ENCODE results near the gene TMEM151B. TPM values are rescaled to one million over a fixed set of nuclear protein-coding genes. Genes with fewer than 3 reads are reported as not detected.

The TMEM151B gene
- total and polyA plus RNA-seq, 11 donors = 0.21 to 5.3 (median 0.45) TPM; not detected in 4

- intact Hi-C loops (cut with DNase I) = no loop called here
- WGBS, 4 donors = 76 to 92% (median 80%) methylated on average over 4 of the region's 4 CpGs
- Histone ChIP-seq H3K4me1 (peaks cover 0 to 15% (median 10%) of the 10 kb centered on the region in 12 donors), H3K9me3 (no peaks in the 10 kb centered on the region), H3K27me3 (peaks cover 29 to 94% (median 70%) of the 10 kb centered on the region in 9 donors), H3K4me3 (no peak overlapping the region), H3K27ac (no peak overlapping the region), H3K36me3 (no peaks in the 10 kb centered on the region)
- DNase-seq = no peak
- TF ChIP-seq, protein P1, sequence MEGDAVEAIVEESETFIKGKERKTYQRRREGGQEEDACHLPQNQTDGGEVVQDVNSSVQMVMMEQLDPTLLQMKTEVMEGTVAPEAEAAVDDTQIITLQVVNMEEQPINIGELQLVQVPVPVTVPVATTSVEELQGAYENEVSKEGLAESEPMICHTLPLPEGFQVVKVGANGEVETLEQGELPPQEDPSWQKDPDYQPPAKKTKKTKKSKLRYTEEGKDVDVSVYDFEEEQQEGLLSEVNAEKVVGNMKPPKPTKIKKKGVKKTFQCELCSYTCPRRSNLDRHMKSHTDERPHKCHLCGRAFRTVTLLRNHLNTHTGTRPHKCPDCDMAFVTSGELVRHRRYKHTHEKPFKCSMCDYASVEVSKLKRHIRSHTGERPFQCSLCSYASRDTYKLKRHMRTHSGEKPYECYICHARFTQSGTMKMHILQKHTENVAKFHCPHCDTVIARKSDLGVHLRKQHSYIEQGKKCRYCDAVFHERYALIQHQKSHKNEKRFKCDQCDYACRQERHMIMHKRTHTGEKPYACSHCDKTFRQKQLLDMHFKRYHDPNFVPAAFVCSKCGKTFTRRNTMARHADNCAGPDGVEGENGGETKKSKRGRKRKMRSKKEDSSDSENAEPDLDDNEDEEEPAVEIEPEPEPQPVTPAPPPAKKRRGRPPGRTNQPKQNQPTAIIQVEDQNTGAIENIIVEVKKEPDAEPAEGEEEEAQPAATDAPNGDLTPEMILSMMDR (IDR thresholded peaks at IDR 0.05) = no peak
- no peak for TF ChIP-seq POLR2A (IDR thresholded peaks at IDR 0.05)
- ATAC-seq = no peak
These were observed 22.6 kb downstream of the TMEM151B start for GRCh38 chr6:44292661-44293365.

DNA sequence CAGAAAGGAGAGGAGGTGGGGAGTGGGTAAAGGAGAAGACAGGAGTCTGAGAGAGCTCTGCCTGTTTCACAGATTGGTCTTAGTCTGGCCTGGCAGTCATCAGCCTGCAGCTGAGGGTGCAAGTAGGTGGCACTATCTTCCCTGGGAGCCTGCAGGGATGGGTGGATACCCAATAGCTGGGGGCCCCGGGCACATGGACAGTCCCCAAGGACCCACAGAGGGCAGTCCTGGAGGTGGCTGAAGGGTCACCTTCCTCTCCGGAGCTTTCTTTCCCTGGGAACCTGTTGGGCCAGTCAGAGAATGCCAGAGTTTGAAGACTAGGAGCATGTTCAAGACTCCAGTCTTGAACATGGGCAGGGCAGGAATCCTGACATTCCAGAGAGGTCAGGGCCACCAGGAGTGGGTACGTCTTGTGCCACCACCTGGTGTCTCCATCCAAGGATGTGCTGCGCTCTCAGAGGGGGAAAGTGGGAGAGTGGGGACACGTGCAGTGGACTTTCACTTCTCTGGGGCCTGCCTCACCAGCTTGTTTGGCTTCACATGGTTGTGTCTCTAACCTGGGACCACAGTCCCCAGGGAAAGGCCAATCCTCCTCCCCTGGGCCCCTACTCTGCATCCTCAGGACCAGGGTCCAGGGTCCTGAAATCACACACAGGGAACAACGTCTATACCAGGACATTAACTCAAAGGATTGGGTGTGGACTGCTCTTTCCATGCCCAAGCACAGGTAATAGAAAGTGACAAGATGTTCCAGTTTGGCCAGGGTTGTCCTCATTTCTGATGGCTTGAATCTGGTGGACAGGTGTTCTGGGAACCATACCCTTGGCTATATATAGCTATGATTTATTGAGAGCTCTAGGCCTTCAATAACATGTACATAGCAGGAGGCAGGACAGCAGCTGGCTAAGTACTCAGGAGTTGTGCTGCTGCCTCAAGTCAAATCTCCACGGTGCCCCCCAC is 24.9 kb downstream of the TMEM151B start:
- WGBS, 4 donors = 66 to 74% (median 70%) methylated on average over 7 of the region's 7 CpGs
- TF ChIP-seq, protein P1 (IDR thresholded peaks at IDR 0.05) = no peak
- no peak for TF ChIP-seq POLR2A (IDR thresholded peaks at IDR 0.05)
- intact Hi-C loops (cut with DNase I) = no loop called here
- Histone ChIP-seq H3K27ac (no peak overlapping the region), H3K4me3 (no peak overlapping the region), H3K4me1 (peaks cover 0 to 18% (median 13%) of the 10 kb centered on the region in 12 donors), H3K27me3 (peaks cover 22 to 78% (median 60%) of the 10 kb centered on the region in 9 donors), H3K9me3 (no peaks in the 10 kb centered on the region), H3K36me3 (peaks cover 0 to 2% (median 0%) of the 10 kb centered on the region in 9 donors)
- peak in 1 of 5 donors; percentile 18 for DNase-seq
- no peak for ATAC-seq

GRCh38 chr6:44297063-44298038 is 27.1 kb downstream of the TMEM151B start:
- Histone ChIP-seq H3K27me3 (peaks cover 13 to 56% (median 44%) of the 10 kb centered on the region in 9 donors), H3K27ac (no peak overlapping the region), H3K36me3 (peaks cover 0 to 24% (median 18%) of the 10 kb centered on the region in 9 donors), H3K9me3 (no peaks in the 10 kb centered on the region), H3K4me3 (peak overlapping the region; percentile 11 to 64 (median 54)), H3K4me1 (peaks cover 0 to 18% (median 13%) of the 10 kb centered on the region in 12 donors)
- no peak for TF ChIP-seq POLR2A (IDR thresholded peaks at IDR 0.05)
- TF ChIP-seq, protein P1 (IDR thresholded peaks at IDR 0.05) = no peak
- 0 to 1% (median 1%) methylated on average over 56 to 86 of the region's 86 CpGs for WGBS, 4 donors
- intact Hi-C loops (cut with DNase I) = no loop called here
- ATAC-seq = peak in 3 of 4 donors; percentile 56 to 75 (median 73)
- DNase-seq = peak in 3 of 5 donors; percentile 30 to 60 (median 37)
